Epithelial cell of esophagus (primary cell): Measurements from ENCODE around the gene RET.
A peak's percentile ranks its signal among the peaks of the same experiment; 100 is the strongest.

Experiments used
- DNase-seq: peaks from one replicate; pipeline ENCODE4 v3.0.0; 2010; ENCODE audit warnings: low read depth
- H3K4me3 ChIP-seq: 2 replicates; pipeline ENCODE4 v1.5.1; 2011; ENCODE audit warnings: mild to moderate bottlenecking, low read length, control low read depth
- CTCF ChIP-seq: IDR thresholded peaks from 2 replicates; pipeline ENCODE4 v1.5.1; 2011; ENCODE audit warnings: low read depth, mild to moderate bottlenecking, low read length, control low read depth, inconsistent platforms; ENCODE audit not compliant: insufficient read depth; ENCODE audit errors: missing control alignments

The RET gene

GRCh38 chr10:43125881-43126731 is 49.2 kb downstream of the RET start:
- no peak for DNase-seq
- H3K4me3 ChIP-seq: no peak overlapping the region
- no peak for TF ChIP-seq CTCF

- no peak for DNase-seq
- H3K4me3 ChIP-seq: no peak overlapping the region
- TF ChIP-seq CTCF: no peak
Measured at GRCh38 chr10:43126759-43127424, 50.0 kb downstream of the RET start.

GRCh38 chr10:43127442-43127841 is 50.6 kb downstream of the RET start:
- peak; percentile 10 for DNase-seq
- H3K4me3 ChIP-seq: no peak overlapping the region
- TF ChIP-seq CTCF: no peak

- TF ChIP-seq CTCF: no peak
- no peak for DNase-seq
Measured at GRCh38 chr10:43128331-43128730, 51.5 kb downstream of the RET start.

GRCh38 chr10:43128958-43129706 is 52.3 kb downstream of the RET start:
- no peak for TF ChIP-seq CTCF
- DNase-seq: peak; percentile 72

More at GRCh38 chr10:43128331-43128730, 51.5 kb downstream of the RET start:
- no peak overlapping the region for H3K4me3 ChIP-seq

GRCh38 chr10:43130770-43131171 is 53.9 kb downstream of the RET start:
- peak; percentile 93 for DNase-seq
- TF ChIP-seq CTCF: no peak
- H3K4me3 ChIP-seq: no peak overlapping the region

More at GRCh38 chr10:43128958-43129706, 52.3 kb downstream of the RET start:
- no peak overlapping the region for H3K4me3 ChIP-seq
